Spleen (tissue), 7 donors: ENCODE data around the gene NLRP13.

Source experiments
- POLR2A ChIP-seq, 3 donors: fragments of 450-650 bp; IDR thresholded peaks; one replicate each; pipeline ENCODE4 v1.5.1; 2017; ENCODE audit warnings: antibody characterized with exemption in 3 of 3, mild to moderate bottlenecking in 1 of 3
- POLR2AphosphoS5 ChIP-seq, 3 donors: sonication (generic); formaldehyde crosslinking; IDR thresholded peaks; one replicate each; pipeline ENCODE4 v1.5.1; 2017; ENCODE audit warnings: antibody characterized with exemption in 3 of 3
- TF ChIP-seq, protein P1 (sequence below), 11 experiments: fragments of 200-600 bp in 7 of 11; fragments of 450-650 bp in 4 of 11; sonication (generic) in 4 of 11; IDR thresholded peaks in 8 of 11; conservative IDR thresholded peaks in 3 of 11; 1 replicate in 7 of 11; 2 replicates in 4 of 11; pipeline versions ENCODE4 v1.4.0 to v1.8.0; 2016 to 2021; ENCODE audit warnings: antibody characterized with exemption in 11 of 11, inconsistent platforms in 4 of 11, mild to moderate bottlenecking in 1 of 11
- donor health status: DM: no; HTN: no; CAD: no; lungs with moderate emphysema.
- donor health status: DM: no; HTN: no; CAD: no.
- donor health status: DM: no; HTN: no; CAD: no.

DNA sequence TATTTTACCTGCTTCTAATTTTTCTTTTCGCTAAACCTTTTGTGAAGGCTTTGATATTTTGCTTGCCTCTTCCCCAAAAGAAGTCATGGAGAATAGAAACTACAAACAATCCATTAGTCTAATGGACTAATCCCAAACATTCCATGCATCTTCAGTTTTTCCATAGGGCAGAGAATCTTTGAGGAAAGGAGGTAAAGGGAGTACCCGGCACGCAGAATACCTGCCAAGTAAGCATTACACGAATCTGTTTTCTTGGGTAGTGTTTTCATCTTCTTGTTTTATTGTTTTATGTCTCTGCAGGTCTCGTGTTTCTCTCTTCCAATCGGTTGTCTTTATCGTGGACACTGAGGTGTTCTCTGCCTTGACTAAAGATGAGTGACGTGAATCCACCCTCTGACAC, 15.4 kb upstream of the NLRP13 start, which contains the start of gene NLRP8:
- TF ChIP-seq, protein P1, sequence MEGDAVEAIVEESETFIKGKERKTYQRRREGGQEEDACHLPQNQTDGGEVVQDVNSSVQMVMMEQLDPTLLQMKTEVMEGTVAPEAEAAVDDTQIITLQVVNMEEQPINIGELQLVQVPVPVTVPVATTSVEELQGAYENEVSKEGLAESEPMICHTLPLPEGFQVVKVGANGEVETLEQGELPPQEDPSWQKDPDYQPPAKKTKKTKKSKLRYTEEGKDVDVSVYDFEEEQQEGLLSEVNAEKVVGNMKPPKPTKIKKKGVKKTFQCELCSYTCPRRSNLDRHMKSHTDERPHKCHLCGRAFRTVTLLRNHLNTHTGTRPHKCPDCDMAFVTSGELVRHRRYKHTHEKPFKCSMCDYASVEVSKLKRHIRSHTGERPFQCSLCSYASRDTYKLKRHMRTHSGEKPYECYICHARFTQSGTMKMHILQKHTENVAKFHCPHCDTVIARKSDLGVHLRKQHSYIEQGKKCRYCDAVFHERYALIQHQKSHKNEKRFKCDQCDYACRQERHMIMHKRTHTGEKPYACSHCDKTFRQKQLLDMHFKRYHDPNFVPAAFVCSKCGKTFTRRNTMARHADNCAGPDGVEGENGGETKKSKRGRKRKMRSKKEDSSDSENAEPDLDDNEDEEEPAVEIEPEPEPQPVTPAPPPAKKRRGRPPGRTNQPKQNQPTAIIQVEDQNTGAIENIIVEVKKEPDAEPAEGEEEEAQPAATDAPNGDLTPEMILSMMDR (IDR thresholded peaks at IDR 0.05 in 8 of 11, conservative IDR thresholded peaks at IDR 0.05 in 3 of 11), result no peak
- TF ChIP-seq POLR2A (IDR thresholded peaks at IDR 0.05), result no peak
- TF ChIP-seq POLR2AphosphoS5 (IDR thresholded peaks at IDR 0.05), result no peak
